ENCODE measurements around the gene NTN1.

- TF ChIP-seq CTCF (IDR thresholded peaks at IDR 0.05) (no peak), EZH2 (IDR thresholded peaks at IDR 0.05) (no peak)
Observed at GRCh38 chr17:9209347-9209746, 188.0 kb downstream of the NTN1 start.
